B cell (primary cell): ENCODE results near the gene TOLLIP.

Experiments used
- CTCF ChIP-seq: fragments of 200-600 bp; IDR thresholded peaks from one replicate; pipeline ENCODE4 v1.8.0; 2022; ENCODE audit warnings: antibody characterized with exemption, mild to moderate bottlenecking
- EZH2 ChIP-seq: IDR thresholded peaks from 2 replicates; pipeline ENCODE4 v1.6.1; 2012; ENCODE audit warnings: borderline replicate concordance, low read depth, mild to moderate bottlenecking, moderate library complexity, low read length; ENCODE audit not compliant: insufficient read depth, poor library complexity, severe bottlenecking

DNA sequence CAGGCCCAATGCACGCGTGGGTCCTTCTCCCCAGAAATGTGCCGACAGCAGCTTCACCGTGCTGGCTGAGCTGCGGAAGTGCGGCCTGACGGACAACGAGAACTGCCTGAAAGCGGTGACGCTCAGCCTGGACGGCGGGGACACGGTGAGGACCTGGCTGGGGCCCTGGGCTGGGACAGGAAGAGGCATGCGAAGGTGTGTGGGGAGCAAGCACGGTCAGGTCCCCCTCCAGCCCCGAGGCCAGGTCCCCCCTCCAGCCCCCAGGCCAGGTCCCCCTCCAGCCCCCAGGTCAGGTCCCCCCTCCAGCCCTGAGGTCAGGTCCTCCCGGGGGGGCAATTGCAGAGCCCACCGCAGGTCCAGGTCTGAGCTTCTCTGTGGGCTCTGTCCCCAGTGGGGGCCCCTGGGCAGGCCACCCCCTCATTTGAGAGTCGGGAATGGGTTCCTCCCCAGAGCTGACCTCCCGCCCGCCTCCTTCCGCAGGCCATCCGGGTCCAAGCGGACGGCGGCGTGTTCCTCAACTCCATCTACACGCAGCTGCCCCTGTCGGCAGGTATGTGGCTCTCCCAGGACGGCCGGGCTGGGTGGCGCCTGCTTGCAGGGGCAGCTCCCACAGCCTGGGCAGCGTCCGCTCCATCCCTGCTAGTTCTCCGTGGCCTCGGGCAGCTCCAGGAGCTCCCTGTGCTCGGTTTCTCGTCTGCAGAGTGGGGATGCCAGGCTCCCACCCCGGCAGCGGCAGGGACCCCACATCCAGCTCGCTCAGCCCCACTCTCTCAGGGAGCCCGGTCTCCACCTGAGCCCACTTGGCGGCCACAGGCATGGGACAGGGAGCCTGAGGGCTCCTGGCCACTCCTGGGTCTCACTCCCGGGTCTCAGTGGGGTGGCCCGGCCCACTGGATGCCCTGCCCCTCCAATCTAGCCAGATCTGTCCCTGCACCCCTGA lies 78.7 kb downstream of the TOLLIP start:
- TF ChIP-seq EZH2 (no peak), CTCF (no peak)
